NB4 (cell line): ENCODE data around the gene ANKRD31.

Experiments used
- DNase-seq: peaks from one replicate; pipeline ENCODE4 v3.0.0; 2010; ENCODE audit warnings: low read depth
- H3K4me3 ChIP-seq: one replicate; pipeline ENCODE4 v1.5.1; 2011; ENCODE audit warnings: mild to moderate bottlenecking, low read depth, low read length, moderate library complexity
- MYC ChIP-seq: IDR thresholded peaks from 2 replicates; pipeline ENCODE4 v1.6.1; 2011; ENCODE audit warnings: low read depth, low read length
- POLR2A ChIP-seq: IDR thresholded peaks from 2 replicates; pipeline ENCODE4 v1.6.1; 2011; ENCODE audit warnings: mild to moderate bottlenecking; ENCODE audit not compliant: insufficient read length; ENCODE audit errors: extremely low read depth
- TF ChIP-seq, protein P1 (sequence below): IDR thresholded peaks from 2 replicates; pipeline ENCODE4 v1.6.1; 2011; ENCODE audit warnings: low read depth, low read length
- TF ChIP-seq, protein P2 (sequence below): IDR thresholded peaks from one replicate; pipeline ENCODE4 v1.5.1; 2012; ENCODE audit warnings: low read depth, low read length

ANKRD31 gene

DNA sequence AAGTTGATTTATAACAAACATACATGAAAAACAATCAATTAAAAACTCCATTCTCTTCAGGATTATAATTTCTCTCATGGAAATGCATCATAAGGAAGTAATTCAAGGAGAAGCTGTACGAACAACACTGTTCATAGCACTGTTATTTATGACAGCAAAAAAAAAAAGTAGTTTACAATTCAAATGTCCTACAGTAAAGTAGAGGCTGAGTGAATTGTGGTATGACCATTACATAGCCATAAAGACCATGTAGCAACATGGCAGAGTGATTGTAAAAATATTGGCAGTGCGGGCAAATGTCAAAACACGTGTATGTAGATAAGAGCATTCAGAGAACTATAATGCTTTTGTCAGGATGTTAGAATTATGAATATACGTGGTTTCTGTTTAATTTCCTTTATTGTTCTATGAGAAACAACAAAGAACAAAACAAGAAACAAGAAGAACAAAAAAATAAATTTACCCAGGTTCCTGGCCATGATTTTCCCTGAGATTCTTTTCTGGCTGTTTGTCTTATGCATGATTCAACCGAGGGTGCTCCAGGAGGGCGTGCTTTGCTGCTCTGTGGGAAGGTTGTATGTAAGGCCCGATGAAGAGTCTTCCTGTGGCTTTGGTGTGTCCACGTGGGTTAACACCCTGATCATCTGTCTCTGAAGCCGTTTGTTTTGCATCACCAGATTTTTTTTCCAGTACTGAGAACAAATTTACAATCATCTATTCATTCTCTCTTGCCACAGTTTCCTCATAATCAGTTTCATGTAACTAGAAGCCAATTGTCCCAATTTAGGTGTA is 213.1 kb downstream of the ANKRD31 start:
- H3K4me3 ChIP-seq = no peak overlapping the region
- TF ChIP-seq, protein P1, sequence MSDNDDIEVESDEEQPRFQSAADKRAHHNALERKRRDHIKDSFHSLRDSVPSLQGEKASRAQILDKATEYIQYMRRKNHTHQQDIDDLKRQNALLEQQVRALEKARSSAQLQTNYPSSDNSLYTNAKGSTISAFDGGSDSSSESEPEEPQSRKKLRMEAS = no peak
- TF ChIP-seq MYC (no peak), POLR2A (no peak)
- TF ChIP-seq, protein P2, sequence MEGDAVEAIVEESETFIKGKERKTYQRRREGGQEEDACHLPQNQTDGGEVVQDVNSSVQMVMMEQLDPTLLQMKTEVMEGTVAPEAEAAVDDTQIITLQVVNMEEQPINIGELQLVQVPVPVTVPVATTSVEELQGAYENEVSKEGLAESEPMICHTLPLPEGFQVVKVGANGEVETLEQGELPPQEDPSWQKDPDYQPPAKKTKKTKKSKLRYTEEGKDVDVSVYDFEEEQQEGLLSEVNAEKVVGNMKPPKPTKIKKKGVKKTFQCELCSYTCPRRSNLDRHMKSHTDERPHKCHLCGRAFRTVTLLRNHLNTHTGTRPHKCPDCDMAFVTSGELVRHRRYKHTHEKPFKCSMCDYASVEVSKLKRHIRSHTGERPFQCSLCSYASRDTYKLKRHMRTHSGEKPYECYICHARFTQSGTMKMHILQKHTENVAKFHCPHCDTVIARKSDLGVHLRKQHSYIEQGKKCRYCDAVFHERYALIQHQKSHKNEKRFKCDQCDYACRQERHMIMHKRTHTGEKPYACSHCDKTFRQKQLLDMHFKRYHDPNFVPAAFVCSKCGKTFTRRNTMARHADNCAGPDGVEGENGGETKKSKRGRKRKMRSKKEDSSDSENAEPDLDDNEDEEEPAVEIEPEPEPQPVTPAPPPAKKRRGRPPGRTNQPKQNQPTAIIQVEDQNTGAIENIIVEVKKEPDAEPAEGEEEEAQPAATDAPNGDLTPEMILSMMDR = no peak
- no peak for DNase-seq

DNA sequence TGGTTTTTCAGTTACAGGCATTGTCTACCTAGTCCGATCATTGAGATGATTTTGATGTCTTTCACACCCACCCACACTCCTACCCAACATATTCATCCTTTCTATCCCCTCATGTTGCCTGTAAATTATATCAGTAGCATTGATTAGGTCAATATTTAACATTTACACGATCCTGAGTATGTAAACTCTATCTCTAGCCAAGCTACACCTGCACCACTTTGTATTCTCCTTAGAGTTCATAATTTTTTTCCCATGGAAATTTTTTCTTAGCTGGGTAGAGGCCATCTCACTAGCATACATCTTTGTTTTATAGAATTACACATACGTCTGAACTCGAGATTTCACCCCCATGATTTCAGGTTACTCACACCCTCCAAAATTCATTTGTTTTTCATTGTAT is 214.9 kb downstream of the ANKRD31 start:
- TF ChIP-seq, protein P2 = no peak
- TF ChIP-seq POLR2A (no peak), MYC (no peak)
- TF ChIP-seq, protein P1 = no peak

DNA sequence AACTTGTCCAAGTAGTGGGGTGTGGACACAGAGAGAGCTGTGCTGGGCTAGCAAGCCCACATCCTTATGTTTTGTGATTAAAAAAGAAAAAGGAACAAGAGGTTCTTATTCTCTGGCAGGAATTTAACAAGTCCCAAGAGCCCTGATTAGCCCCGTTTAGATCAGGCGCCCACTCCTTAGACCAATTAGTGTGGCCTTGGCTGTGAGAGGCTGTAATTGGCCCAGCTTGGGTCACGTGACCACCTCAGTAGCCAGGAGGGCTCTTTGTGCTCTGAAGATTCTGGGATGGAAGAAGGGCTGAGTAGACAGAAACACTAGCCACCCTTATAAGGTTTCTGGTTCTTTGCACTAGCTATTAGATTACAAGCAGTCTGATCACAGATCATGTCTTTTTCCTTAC is 215.5 kb downstream of the ANKRD31 start:
- no peak overlapping the region for H3K4me3 ChIP-seq
- DNase-seq = peak; percentile 46
- TF ChIP-seq MYC (no peak), POLR2A (no peak)
- TF ChIP-seq, protein P2 = no peak
- TF ChIP-seq, protein P1 = no peak

More for the DNA sequence above, 214.9 kb downstream of the ANKRD31 start:
- DNase-seq = no peak
- H3K4me3 ChIP-seq = no peak overlapping the region

DNA sequence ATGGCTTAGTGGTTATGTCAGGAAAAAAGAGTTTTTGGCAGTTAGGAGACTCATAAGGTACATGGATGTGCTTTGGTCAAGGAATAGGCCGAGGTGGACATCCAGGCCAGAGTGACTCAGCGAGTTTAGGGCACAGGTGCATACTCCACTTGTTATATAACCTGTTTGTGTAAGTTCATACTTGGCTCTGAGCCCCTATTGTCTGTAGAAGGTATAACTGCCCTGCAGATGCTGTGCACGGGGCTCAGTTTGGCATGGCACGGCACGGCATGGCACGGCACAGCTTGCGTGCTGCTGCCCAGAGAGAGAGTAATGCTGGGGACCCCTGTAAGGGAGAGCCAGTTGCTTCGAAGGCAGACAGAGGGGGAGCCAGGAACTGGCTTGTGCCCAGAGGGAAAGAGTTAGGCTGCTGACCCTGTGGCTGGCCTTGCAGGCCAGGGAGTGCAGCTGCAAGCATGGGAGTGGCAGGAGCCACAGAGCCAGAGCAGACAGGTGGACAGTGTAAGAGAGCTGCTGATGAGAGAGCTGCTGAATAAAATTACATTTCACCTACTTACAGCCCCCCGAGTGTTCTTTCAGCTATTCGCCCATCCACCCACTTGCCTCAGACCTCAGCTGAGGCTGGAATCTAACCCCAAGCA is 216.5 kb downstream of the ANKRD31 start:
- H3K4me3 ChIP-seq = no peak overlapping the region
- DNase-seq = no peak
- TF ChIP-seq, protein P2 = no peak
- TF ChIP-seq, protein P1 = no peak
- TF ChIP-seq POLR2A (no peak), MYC (no peak)

DNA sequence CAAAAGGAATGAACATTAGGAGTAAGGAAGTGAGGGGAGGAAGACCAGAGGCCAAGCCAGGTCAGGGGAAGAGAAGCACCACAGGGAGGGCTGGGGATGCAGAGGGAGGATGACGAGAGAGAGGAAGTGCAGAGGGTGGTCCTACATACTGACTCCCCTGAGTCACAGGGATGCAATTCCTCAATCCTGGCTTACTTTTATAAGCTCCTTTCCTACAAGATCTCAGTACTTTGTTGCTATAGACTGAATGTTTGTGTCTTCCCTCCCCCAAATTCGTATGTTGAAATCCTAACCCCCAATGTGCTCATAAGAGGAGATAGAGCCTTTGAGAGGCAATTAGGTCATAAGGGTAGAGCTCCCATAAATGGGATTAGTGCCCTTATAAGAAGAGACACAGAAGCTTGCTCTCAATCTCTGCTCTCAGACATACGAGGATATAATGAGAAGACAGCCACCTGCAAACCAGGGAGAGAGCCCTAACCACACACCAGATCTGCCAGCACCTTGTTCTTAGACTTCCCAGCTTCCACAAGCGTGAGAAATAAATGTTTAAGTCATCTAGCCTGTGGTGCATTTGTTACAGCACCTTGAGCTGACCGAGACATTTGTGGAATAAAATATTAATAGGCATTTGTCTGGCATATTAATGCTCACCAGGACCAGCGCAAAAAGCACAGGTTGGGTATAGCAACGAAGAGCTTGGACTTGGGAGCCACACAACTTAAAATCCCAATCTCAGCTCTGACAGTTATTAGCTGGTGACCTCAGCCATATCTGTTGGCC is 217.7 kb downstream of the ANKRD31 start:
- DNase-seq = no peak
- TF ChIP-seq, protein P1 = no peak
- no peak for TF ChIP-seq POLR2A
- TF ChIP-seq, protein P2 = no peak
- no peak for TF ChIP-seq MYC
- no peak overlapping the region for H3K4me3 ChIP-seq
